SHP77 treated with DMSO at 0.1 percent for 48 hours (cell line): Measurements from ENCODE around the gene GRIN2A.

ENCODE experiments used
- DNase-seq: peaks from one replicate; lab custom pipeline; 2025; lab: John Stamatoyannopoulos, UW

Gene GRIN2A

GRCh38 chr16:9757687-9758086 lies 424.5 kb downstream of the GRIN2A start:
- DNase-seq = no peak

GRCh38 chr16:9756434-9756833 lies 425.8 kb downstream of the GRIN2A start:
- DNase-seq = no peak

GRCh38 chr16:9755081-9755480 lies 427.1 kb downstream of the GRIN2A start:
- no peak for DNase-seq

GRCh38 chr16:9741776-9742175 lies 440.5 kb downstream of the GRIN2A start:
- DNase-seq = no peak

GRCh38 chr16:9739301-9739700 lies 442.9 kb downstream of the GRIN2A start:
- DNase-seq = no peak

GRCh38 chr16:9738690-9739089 lies 443.5 kb downstream of the GRIN2A start:
- no peak for DNase-seq

- DNase-seq = no peak
Observed at GRCh38 chr16:9736547-9736946, 445.7 kb downstream of the GRIN2A start.

- DNase-seq = no peak
Observed at GRCh38 chr16:9723136-9723535, 459.1 kb downstream of the GRIN2A start.

GRCh38 chr16:9713907-9714306 lies 468.3 kb downstream of the GRIN2A start:
- DNase-seq = no peak

- DNase-seq = no peak
Observed at GRCh38 chr16:9713156-9713555, 469.1 kb downstream of the GRIN2A start.

GRCh38 chr16:9708972-9709620 lies 473.1 kb downstream of the GRIN2A start:
- DNase-seq = no peak

- DNase-seq = no peak
Observed at GRCh38 chr16:9706217-9706836, 475.9 kb downstream of the GRIN2A start.

- DNase-seq = no peak
Observed at GRCh38 chr16:9703731-9704130, 478.5 kb downstream of the GRIN2A start.
